Keratinocyte (primary cell): ENCODE results near the gene CAP2. TPM values are rescaled to one million over a fixed set of nuclear protein-coding genes. Genes with fewer than 3 reads are reported as not detected.

Source experiments
- DNase-seq: peaks from one replicate; pipeline ENCODE4 v3.0.0-alpha.2; 2011; ENCODE audit warnings: low read depth, missing footprints, low spot score
- FAIRE-seq: peaks from 2 replicates; lab custom pipeline; 2011; peaks lifted over from hg19 to GRCh38; lab: Jason Lieb, UNC
- H2AFZ ChIP-seq: 2 replicates; pipeline ENCODE4 v1.6.0; 2012; ENCODE audit warnings: low read length, control low read depth, inconsistent platforms; ENCODE audit not compliant: control insufficient read depth
- H3K27ac ChIP-seq: 2 replicates; pipeline ENCODE4 v1.5.1; 2011; ENCODE audit warnings: low read length; ENCODE audit not compliant: control insufficient read depth, insufficient read depth
- H3K27me3 ChIP-seq: 3 replicates; pipeline ENCODE4 v1.6.0; 2011; ENCODE audit warnings: low read length; ENCODE audit not compliant: control insufficient read depth, insufficient read depth; ENCODE audit errors: extremely low read depth
- H3K36me3 ChIP-seq, 2 experiments: 2 replicates in 1 of 2; 3 replicates in 1 of 2; pipeline ENCODE4 v1.5.1; 2011; ENCODE audit warnings: low read length in 2 of 2, mild to moderate bottlenecking in 1 of 2; ENCODE audit not compliant: control insufficient read depth in 2 of 2, insufficient read depth in 2 of 2; ENCODE audit errors: extremely low read depth in 1 of 2
- H3K4me1 ChIP-seq: 3 replicates; pipeline ENCODE4 v1.5.1; 2011; ENCODE audit warnings: low read length; ENCODE audit not compliant: control insufficient read depth, insufficient read depth; ENCODE audit errors: extremely low read depth
- H3K4me2 ChIP-seq: 3 replicates; pipeline ENCODE4 v1.6.0; 2011; ENCODE audit warnings: low read depth, low read length; ENCODE audit not compliant: control insufficient read depth, insufficient read depth; ENCODE audit errors: extremely low read depth
- H3K4me3 ChIP-seq, 3 experiments: fragments of 200-600 bp in 1 of 3; sonication (generic) in 1 of 3; 2 replicates in 2 of 3; 3 replicates in 1 of 3; pipeline ENCODE4 v1.5.1; 2011 to 2016; ENCODE audit warnings: low read length in 3 of 3, mild to moderate bottlenecking in 3 of 3, control low read depth in 2 of 3, inconsistent platforms in 1 of 3, low read depth in 1 of 3, mixed read lengths in 1 of 3, mixed run types in 1 of 3, moderate library complexity in 1 of 3; ENCODE audit not compliant: control insufficient read depth in 2 of 3, insufficient read depth in 2 of 3; ENCODE audit errors: extremely low read depth in 1 of 3
- H3K79me2 ChIP-seq: 2 replicates; pipeline ENCODE4 v1.6.0; 2012; ENCODE audit warnings: low read length; ENCODE audit not compliant: control insufficient read depth, insufficient read depth
- H3K9ac ChIP-seq: 3 replicates; pipeline ENCODE4 v1.6.0; 2011; ENCODE audit warnings: low read length; ENCODE audit not compliant: control insufficient read depth, insufficient read depth; ENCODE audit errors: extremely low read depth
- H3K9me1 ChIP-seq: 3 replicates; pipeline ENCODE4 v1.6.0; 2011; ENCODE audit warnings: low read length; ENCODE audit not compliant: control insufficient read depth, insufficient read depth; ENCODE audit errors: extremely low read depth
- H3K9me3 ChIP-seq: 2 replicates; pipeline ENCODE4 v1.5.1; 2012; ENCODE audit warnings: low read depth, low read length; ENCODE audit not compliant: control insufficient read depth
- H4K20me1 ChIP-seq: 3 replicates; pipeline ENCODE4 v1.6.0; 2011; ENCODE audit warnings: low read length; ENCODE audit not compliant: control insufficient read depth, insufficient read depth; ENCODE audit errors: extremely low read depth
- CTCF ChIP-seq, 3 experiments: IDR thresholded peaks in 1 of 3; conservative IDR thresholded peaks in 1 of 3; optimal IDR thresholded peaks in 1 of 3; 2 replicates in 2 of 3; 3 replicates in 1 of 3; pipeline versions ENCODE3 to v1.5.1; 2011; ENCODE audit warnings: low read length in 3 of 3, mild to moderate bottlenecking in 3 of 3, moderate library complexity in 2 of 3, control low read depth in 1 of 3, inconsistent platforms in 1 of 3; ENCODE audit not compliant: insufficient read depth in 2 of 3; ENCODE audit errors: extremely low read depth in 1 of 3
- EZH2 ChIP-seq: IDR thresholded peaks from one replicate; pipeline ENCODE4 v1.6.1; 2012; ENCODE audit warnings: inconsistent platforms, mild to moderate bottlenecking, low read length, moderate library complexity
- dilution Hi-C: fragments of 300-500 bp; cut with MboI; formaldehyde crosslinking; loops from one replicate; pipeline ENCODE4 v1.7.0; 2020; ENCODE audit warnings: low sequenced_read_pairs; ENCODE audit not compliant: extremely low pct_ligation_motif_present
- polyA plus RNA-seq, 5 experiments: library from polyadenylated mRNA; depleted of rRNA in 3 of 5; stranded (reverse) in 3 of 5; stranded (forward) in 1 of 5; unstranded in 1 of 5; fragments of >200 nt; gene quantifications; 1 replicate in 1 of 5; 2 replicates in 3 of 5; 3 replicates in 1 of 5; pipeline versions ENCODE4 v1.2.1 to v1.2.3, GENCODE V29; 2011 to 2012; ENCODE audit warnings: missing spikeins in 2 of 5, low read depth in 1 of 5, low replicate concordance in 1 of 5

The CAP2 gene
- polyA plus RNA-seq, 1 donor (not counting 4 experiments of a cell fraction or from before 2014, with no cell fraction given) = 12.1 TPM

GRCh38 chr6:17511084-17511483, 117.7 kb downstream of the CAP2 start:
- H3K4me2 ChIP-seq = no peak overlapping the region
- H4K20me1 ChIP-seq = no peaks in the 10 kb centered on the region
- no peak overlapping the region for H3K4me3 ChIP-seq
- no peak for DNase-seq
- H3K4me1 ChIP-seq = no peaks in the 10 kb centered on the region
- TF ChIP-seq CTCF (optimal IDR thresholded peaks at IDR 0.05 in 1 of 3, IDR thresholded peaks at IDR 0.05 in 1 of 3, conservative IDR thresholded peaks at IDR 0.05 in 1 of 3; ENCODE audit: extremely low read depth in 1 of 3, insufficient read depth in 2 of 3, low read length in 3 of 3) (no peak), EZH2 (no peak)
- dilution Hi-C loops = no loop called here
- H3K9me3 ChIP-seq = no peaks in the 10 kb centered on the region
- peaks cover 0 to 11% of the 10 kb centered on the region in 2 experiments for H3K36me3 ChIP-seq
- no peaks in the 10 kb centered on the region for H3K27me3 ChIP-seq
- H3K9ac ChIP-seq = no peak overlapping the region
- FAIRE-seq = no peak
- H3K27ac ChIP-seq = no peak overlapping the region
- H3K9me1 ChIP-seq = no peaks in the 10 kb centered on the region
- no peak overlapping the region for H2AFZ ChIP-seq
- no peaks in the 10 kb centered on the region for H3K79me2 ChIP-seq

GRCh38 chr6:17511580-17511979, 118.2 kb downstream of the CAP2 start:
- H2AFZ ChIP-seq = no peak overlapping the region
- H3K27me3 ChIP-seq = no peaks in the 10 kb centered on the region
- no peaks in the 10 kb centered on the region for H3K79me2 ChIP-seq
- no peaks in the 10 kb centered on the region for H4K20me1 ChIP-seq
- H3K9ac ChIP-seq = no peak overlapping the region
- TF ChIP-seq EZH2 = no peak
- TF ChIP-seq CTCF (optimal IDR thresholded peaks at IDR 0.05 in 1 of 3, IDR thresholded peaks at IDR 0.05 in 1 of 3, conservative IDR thresholded peaks at IDR 0.05 in 1 of 3; ENCODE audit: extremely low read depth in 1 of 3, insufficient read depth in 2 of 3, low read length in 3 of 3) = no peak
- H3K9me3 ChIP-seq = no peaks in the 10 kb centered on the region
- dilution Hi-C loops = no loop called here
- DNase-seq (no peak), FAIRE-seq (no peak)
- peaks cover 0 to 11% of the 10 kb centered on the region in 2 experiments for H3K36me3 ChIP-seq
- no peak overlapping the region for H3K27ac ChIP-seq
- no peaks in the 10 kb centered on the region for H3K9me1 ChIP-seq
- no peak overlapping the region for H3K4me2 ChIP-seq
- H3K4me1 ChIP-seq = no peaks in the 10 kb centered on the region
- no peak overlapping the region for H3K4me3 ChIP-seq
